Right lobe of liver (tissue), 6 donors: ENCODE results near the gene ULBP1. TPM values are rescaled to one million over a fixed set of nuclear protein-coding genes. Genes with fewer than 3 reads are reported as not detected.

Experiments used
- ATAC-seq, 4 donors: fragments of 200-7000 bp; cut with Tn5 transposase; one replicate each; pipeline ENCODE4 v1.9.1; 2020; ENCODE audit warnings: mild to moderate bottlenecking in 4 of 4, moderate library complexity in 4 of 4
- DNase-seq, 3 donors: peaks; one replicate each; pipeline ENCODE4 v3.0.0-alpha.2; 2020
- H3K27ac ChIP-seq, 3 donors: fragments of 200-600 bp; one replicate each; pipeline ENCODE4 v1.8.0; 2022
- H3K27me3 ChIP-seq, 2 donors: fragments of 200-600 bp; one replicate each; pipeline ENCODE4 v1.8.0; 2022
- H3K36me3 ChIP-seq, 4 donors: fragments of 200-600 bp; sonication (generic) in 1 of 4; one replicate each; pipeline versions ENCODE4 v1.5.1 to v1.8.0; 2017 to 2022; ENCODE audit warnings: control low read depth in 1 of 4
- H3K4me1 ChIP-seq, 4 donors: fragments of 200-600 bp; sonication (generic) in 1 of 4; one replicate each; pipeline versions ENCODE4 v1.5.1 to v1.8.0; 2017 to 2022; ENCODE audit warnings: control low read depth in 1 of 4
- H3K4me3 ChIP-seq, 3 donors: fragments of 200-600 bp; one replicate each; pipeline ENCODE4 v1.8.0; 2022
- H3K9me3 ChIP-seq, 4 donors: fragments of 200-600 bp; sonication (generic) in 1 of 4; one replicate each; pipeline versions ENCODE4 v1.5.1 to v1.8.0; 2017 to 2022; ENCODE audit warnings: control low read depth in 1 of 4
- CTCF ChIP-seq, 4 donors: fragments of 200-600 bp in 3 of 4; fragments of 450-650 bp in 1 of 4; IDR thresholded peaks; one replicate each; pipeline versions ENCODE4 v1.5.1 to v1.8.0; 2016 to 2022; ENCODE audit warnings: antibody characterized with exemption in 4 of 4, mild to moderate bottlenecking in 2 of 4
- POLR2A ChIP-seq: fragments of 450-650 bp; IDR thresholded peaks from one replicate; pipeline ENCODE4 v1.6.1; 2017; ENCODE audit warnings: antibody characterized with exemption, mild to moderate bottlenecking
- WGBS: methylation state at CpG from one replicate; pipeline ENCODE4 v1.1.6; 2018; ENCODE audit warnings: low coverage, low lambda C conversion rate; ENCODE audit not compliant: insufficient coverage; ENCODE audit errors: missing lambda C conversion rate; 5-methylcytosine and 5-hydroxymethylcytosine counted together
- intact Hi-C, 2 donors: fragments of 100-400 bp; cut with DNase I; formaldehyde crosslinking; loops; one replicate each; pipeline versions ENCODE4 v1.11.2 to v1.14.1; 2022
- total RNA-seq, 6 experiments: library from RNA; depleted of rRNA in 2 of 6; stranded (reverse); fragments of >200 nt in 2 of 6; fragmentation: NEBNext Ultra II Directional in 3 of 6; extraction: Animal tissue kit (Norgen Biotek cat#: 25700) in 3 of 6; gene quantifications; one replicate each; pipeline versions ENCODE4 v1.1.0 to v1.2.4, GENCODE V29; 2016 to 2023
- donor health status: DM: no; HTN: yes; CAD: no.
- donor health status: DM: no; HTN: no; CAD: no.
- donor health status: DM: no; HTN: no; CAD: no.
- donor health status: DM: no; HTN: yes; CAD: no.
- donor health status: DM: no; HTN: yes; CAD: no.

Gene ULBP1
- total RNA-seq, 6 experiments from 2014 or later: 0.07 to 0.43 (median 0.12) TPM; not detected in 1

GRCh38 chr6:149974825-149975224, 11.1 kb downstream of the ULBP1 start:
- 22% methylated on average over 3 of the region's 3 CpGs for WGBS
- intact Hi-C loops: no loop called here
- H3K27ac ChIP-seq: no peak overlapping the region
- H3K36me3 ChIP-seq: no peaks in the 10 kb centered on the region
- TF ChIP-seq CTCF (IDR thresholded peaks at IDR 0.05) (no peak), POLR2A (no peak)
- no peak overlapping the region for H3K4me3 ChIP-seq
- H3K4me1 ChIP-seq: no peaks in the 10 kb centered on the region
- H3K27me3 ChIP-seq: no peaks in the 10 kb centered on the region
- ATAC-seq (no peak), DNase-seq (no peak)
- H3K9me3 ChIP-seq: no peaks in the 10 kb centered on the region

GRCh38 chr6:149975400-149975799, 11.7 kb downstream of the ULBP1 start:
- no peak for ATAC-seq
- TF ChIP-seq POLR2A: no peak
- TF ChIP-seq CTCF (IDR thresholded peaks at IDR 0.05): no peak
- H3K36me3 ChIP-seq: no peaks in the 10 kb centered on the region
- no peak overlapping the region for H3K27ac ChIP-seq
- no peak for DNase-seq
- no peaks in the 10 kb centered on the region for H3K4me1 ChIP-seq
- H3K9me3 ChIP-seq: no peaks in the 10 kb centered on the region
- intact Hi-C loops: no loop called here
- H3K27me3 ChIP-seq: no peaks in the 10 kb centered on the region
- H3K4me3 ChIP-seq: no peak overlapping the region

- no peak for DNase-seq
These were observed 13.5 kb downstream of the ULBP1 start for GRCh38 chr6:149977221-149977620.

GRCh38 chr6:149978610-149979009, 14.9 kb downstream of the ULBP1 start:
- ATAC-seq: no peak
- Histone ChIP-seq H3K36me3 (no peaks in the 10 kb centered on the region), H3K9me3 (no peaks in the 10 kb centered on the region), H3K4me1 (no peaks in the 10 kb centered on the region), H3K27me3 (peaks cover 0 to 9% of the 10 kb centered on the region in 2 donors), H3K4me3 (no peak overlapping the region), H3K27ac (no peak overlapping the region)
- intact Hi-C loops: no loop called here
- DNase-seq: no peak
- no peak for TF ChIP-seq CTCF (IDR thresholded peaks at IDR 0.05)
- no peak for TF ChIP-seq POLR2A

More at GRCh38 chr6:149977221-149977620, 13.5 kb downstream of the ULBP1 start:
- no peak for ATAC-seq
- 62% methylated on average over 2 of the region's 4 CpGs for WGBS
- intact Hi-C loops: no loop called here
- Histone ChIP-seq H3K27ac (no peak overlapping the region), H3K9me3 (no peaks in the 10 kb centered on the region), H3K4me1 (no peaks in the 10 kb centered on the region), H3K27me3 (no peaks in the 10 kb centered on the region), H3K36me3 (no peaks in the 10 kb centered on the region), H3K4me3 (no peak overlapping the region)
- TF ChIP-seq CTCF (IDR thresholded peaks at IDR 0.05) (no peak), POLR2A (no peak)

GRCh38 chr6:149979293-149979692, 15.6 kb downstream of the ULBP1 start:
- Histone ChIP-seq H3K4me1 (no peaks in the 10 kb centered on the region), H3K27me3 (peaks cover 0 to 9% of the 10 kb centered on the region in 2 donors), H3K27ac (no peak overlapping the region), H3K9me3 (no peaks in the 10 kb centered on the region), H3K36me3 (no peaks in the 10 kb centered on the region), H3K4me3 (no peak overlapping the region)
- intact Hi-C loops: no loop called here
- no peak for DNase-seq
- no peak for TF ChIP-seq POLR2A
- no peak for TF ChIP-seq CTCF (IDR thresholded peaks at IDR 0.05)
- 69% methylated on average over 5 of the region's 6 CpGs for WGBS
- no peak for ATAC-seq
